OCI-LY7 (cell line): ENCODE data around the gene DTX1. TPM values are rescaled to one million over a fixed set of nuclear protein-coding genes. Genes with fewer than 3 reads are reported as not detected.

ENCODE experiments used
- Bru-seq: library from RNA; stranded (reverse); fragments of 400-500 nt; gene quantifications from one replicate; lab custom pipeline; 2021; lab: Mats Ljungman, UMichigan
- BruChase-seq, 2 experiments: library from RNA; stranded (reverse); fragments of 400-500 nt; gene quantifications; one replicate each; lab custom pipeline; 2021; lab: Mats Ljungman, UMichigan
- BruUV-seq: library from RNA; stranded (reverse); fragments of 400-500 nt; replicated peaks from 2 replicates; lab custom pipeline; 2021; lab: Mats Ljungman, UMichigan
- CTCF ChIA-PET: fragments of 300-600 bp; sonication (Branson Sonifier 250); formaldehyde crosslinking; loops from one replicate; lab custom pipeline; 2022; ENCODE audit warnings: antibody characterized with exemption; ENCODE audit not compliant: unreplicated experiment; lab: Charles Lee
- POLR2A ChIA-PET: fragments of 300-600 bp; sonication (Branson Sonifier 250); formaldehyde crosslinking; loops from one replicate; lab custom pipeline; 2022; ENCODE audit warnings: antibody characterized with exemption; lab: Charles Lee
- DNase-seq: peaks from one replicate; pipeline ENCODE4 v3.0.0-alpha.2; 2015; ENCODE audit warnings: low spot score
- H2AFZ ChIP-seq: fragments of 200-600 bp; sonication (generic), shearing (Covaris generic); 2 replicates; pipeline ENCODE4 v1.6.1; 2014; ENCODE audit warnings: mild to moderate bottlenecking, antibody characterized with exemption, low read length, moderate library complexity
- H3K27ac ChIP-seq: fragments of 200-600 bp; sonication (generic); 2 replicates; pipeline ENCODE4 v1.5.1; 2014; ENCODE audit warnings: mixed run types, low read depth, mild to moderate bottlenecking, moderate library complexity, low read length, inconsistent platforms; ENCODE audit not compliant: poor library complexity, severe bottlenecking
- H3K36me3 ChIP-seq: fragments of 200-600 bp; sonication (generic); 2 replicates; pipeline ENCODE4 v1.6.1; 2014; ENCODE audit warnings: mild to moderate bottlenecking, antibody characterized with exemption, low read length, moderate library complexity, mixed read lengths; ENCODE audit not compliant: insufficient read depth
- H3K4me1 ChIP-seq: fragments of 200-600 bp; sonication (generic); 2 replicates; pipeline ENCODE4 v1.5.1; 2014; ENCODE audit warnings: mild to moderate bottlenecking, low read length; ENCODE audit not compliant: insufficient read depth, poor library complexity, severe bottlenecking
- H3K4me2 ChIP-seq: fragments of 200-600 bp; sonication (generic); 2 replicates; pipeline ENCODE4 v1.6.1; 2014; ENCODE audit warnings: mild to moderate bottlenecking, low read length
- H3K4me3 ChIP-seq: fragments of 200-600 bp; sonication (generic); 2 replicates; pipeline ENCODE4 v1.5.1; 2014; ENCODE audit warnings: mild to moderate bottlenecking, low read depth, low read length; ENCODE audit not compliant: poor library complexity, severe bottlenecking
- H3K79me2 ChIP-seq: fragments of 200-600 bp; sonication (generic); 2 replicates; pipeline ENCODE4 v1.6.1; 2016; ENCODE audit warnings: low read depth, mild to moderate bottlenecking, low read length, moderate library complexity, mixed read lengths; ENCODE audit not compliant: insufficient read depth
- H3K9me2 ChIP-seq: fragments of 200-600 bp; sonication (generic); 2 replicates; pipeline ENCODE4 v1.6.1; 2016; ENCODE audit warnings: mild to moderate bottlenecking, low read length, mixed read lengths; ENCODE audit not compliant: insufficient read depth
- H3K9me3 ChIP-seq: fragments of 200-600 bp; sonication (generic); 2 replicates; pipeline ENCODE4 v1.6.1; 2014; ENCODE audit warnings: mild to moderate bottlenecking, mixed run types, low read length, mixed read lengths
- H4K20me1 ChIP-seq: fragments of 200-600 bp; sonication (generic); 2 replicates; pipeline ENCODE4 v1.6.1; 2014; ENCODE audit warnings: mild to moderate bottlenecking, antibody characterized with exemption, low read length, moderate library complexity, mixed read lengths; ENCODE audit not compliant: insufficient read depth
- CTCF ChIP-seq: fragments of 200-600 bp; sonication (generic); conservative IDR thresholded peaks from 2 replicates; pipeline ENCODE4 v1.5.1; 2014; ENCODE audit warnings: mild to moderate bottlenecking, antibody characterized with exemption, low read length, moderate library complexity, mixed read lengths
- EZH2phosphoT487 ChIP-seq: fragments of 200-600 bp; sonication (generic); IDR thresholded peaks from 2 replicates; pipeline ENCODE4 v1.6.1; 2018; ENCODE audit warnings: low read depth, borderline replicate concordance, mild to moderate bottlenecking, mixed run types, antibody characterized with exemption, low read length, moderate library complexity, mixed read lengths
- intact Hi-C: fragments of 100-400 bp; cut with micrococcal nuclease; formaldehyde crosslinking; loops from one replicate; pipeline ENCODE4 v1.10.0; 2022; ENCODE audit not compliant: unreplicated experiment
- long read RNA-seq: library from polyadenylated mRNA; stranded (forward); transcript quantifications from one replicate; pipeline ENCODE4 v2.0.0, GENCODE V29; 2022
- total RNA-seq, 2 experiments: library from RNA; depleted of rRNA in 1 of 2; stranded (reverse); fragments of >200 nt in 1 of 2; shearing (Covaris generic) in 1 of 2; gene quantifications; 2 replicates each; pipeline ENCODE4 v1.2.3, GENCODE V29; 2014 to 2022

The DTX1 gene
- total RNA-seq (2014; rRNA removed; shearing (Covaris generic)) (263 and 293 TPM in 2 replicates), total RNA-seq (2022) (510 and 535 TPM in 2 replicates), Bru-seq, nascent RNA (percentile 97 among the genes with signal in this experiment), BruChase-seq, experiment 1, labeled RNA remaining after a 6-hour chase (percentile 98 among the genes with signal in this experiment), BruChase-seq, experiment 2, labeled RNA remaining after a 2-hour chase (percentile 96 among the genes with signal in this experiment)
- long read RNA-seq, transcript DTX1-201 (9 exons, 3,455 nt) = major isoform, 189 of 519 reads
- long read RNA-seq, partial matches to known transcripts = 136 of 519 reads
- long read RNA-seq, other reads (novel, unspliced or antisense) = 191 of 519 reads

DNA sequence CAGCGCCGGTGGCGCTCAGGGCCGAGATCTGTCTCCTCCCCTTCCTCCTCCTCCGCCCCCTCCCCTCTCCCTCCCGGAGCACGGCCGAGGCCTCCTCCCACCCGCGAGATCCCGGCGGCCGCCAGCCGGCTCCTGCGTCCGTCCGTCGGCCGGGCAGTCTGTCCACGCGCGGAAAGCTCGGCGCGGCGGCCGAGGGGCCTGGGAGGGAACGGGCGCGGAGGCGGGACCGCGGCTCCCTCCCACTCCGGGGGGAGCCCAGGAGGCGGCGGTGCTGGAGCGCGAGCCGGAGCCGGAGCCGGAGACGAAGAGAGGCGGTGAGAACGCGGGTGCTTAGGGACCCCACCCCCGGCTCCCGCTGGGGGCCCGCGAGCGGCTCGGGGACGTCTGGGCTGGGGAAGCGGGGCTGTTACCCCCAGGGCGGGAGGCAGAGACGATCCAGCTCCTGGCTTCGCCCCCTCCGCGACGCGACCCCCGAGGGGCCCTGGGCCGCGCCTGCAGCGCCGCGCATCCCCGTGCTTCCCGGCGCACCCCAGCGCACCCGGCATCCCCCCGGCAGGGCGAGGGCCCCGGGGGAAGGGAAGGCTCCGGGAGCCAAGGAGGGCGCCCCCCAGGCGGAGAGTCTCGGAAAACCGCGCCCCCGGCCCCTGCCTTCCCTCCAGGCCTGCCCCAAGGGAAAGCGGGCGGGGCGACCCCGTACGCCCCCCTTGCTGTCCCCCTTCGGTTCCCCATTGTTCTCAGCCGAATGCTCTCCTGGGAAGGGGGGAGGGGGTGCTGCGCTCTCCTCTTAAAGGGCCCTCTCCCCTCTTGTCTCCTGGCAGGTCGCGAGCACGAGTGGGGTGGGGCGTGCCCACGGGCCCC is at the start of gene DTX1:
Gene DTX1, plus strand, starts transcription at position 100 of the 858 bp plus-strand sequence. CDS start 1,463 bp downstream, outside the sequence.
- intact Hi-C loops = no loop called here
- Histone ChIP-seq H3K9me2 (no peaks in the 10 kb centered on the region), H2AFZ (no peak within 1 kb of the TSS), H3K9me3 (no peaks in the 10 kb centered on the region), H3K79me2 (peaks cover 85% of the 10 kb centered on the region), H3K4me2 (peak within 1 kb of the TSS; percentile 94), H3K36me3 (peaks cover 59% of the 10 kb centered on the region), H4K20me1 (peaks cover 6% of the 10 kb centered on the region; the same call in 1 of the 2 replicates), H3K27ac (peak within 1 kb of the TSS; percentile 97), H3K4me3 (peak within 1 kb of the TSS; percentile 90), H3K4me1 (peaks cover 66% of the 10 kb centered on the region)
- BruUV-seq = no TSS peak
- TF ChIP-seq EZH2phosphoT487 = no peak
- TF ChIP-seq CTCF = no peak
- POLR2A ChIA-PET = interaction anchor here (0.7 to 16.3 kb wide), 3 partner anchors 10 to 96 kb away, joined by 3 to 235 read pairs (median 7); no protein-coding TSS in a partner anchor
- CTCF ChIA-PET = no interaction called here
- DNase-seq = peak; percentile 66

- POLR2A ChIA-PET = interaction anchor here (0.7 kb wide), 1 partner anchor 19 kb away, joined by 3 read pairs; no protein-coding TSS in a partner anchor
Observed at GRCh38 chr12:113007166-113007565, 49.4 kb upstream of the DTX1 start.

More at GRCh38 chr12:113007166-113007565, 49.4 kb upstream of the DTX1 start:
- no peak for DNase-seq
- TF ChIP-seq EZH2phosphoT487 (no peak), CTCF (no peak)
- Histone ChIP-seq H3K79me2 (no peaks in the 10 kb centered on the region), H3K9me2 (no peaks in the 10 kb centered on the region), H3K27ac (no peak overlapping the region), H3K4me2 (no peak overlapping the region), H2AFZ (no peak overlapping the region), H3K4me1 (no peaks in the 10 kb centered on the region), H3K4me3 (no peak overlapping the region), H3K36me3 (peaks cover 95% of the 10 kb centered on the region), H4K20me1 (no peaks in the 10 kb centered on the region), H3K9me3 (peaks cover 14% of the 10 kb centered on the region; the same call in 1 of the 2 replicates)
- CTCF ChIA-PET = interaction anchor here (0.6 kb wide), 1 partner anchor 226 kb away, joined by 3 read pairs; no protein-coding TSS in a partner anchor
- intact Hi-C loops = no loop called here
- no TSS peak for BruUV-seq
